HG03571 (cell line): Measurements from ENCODE around the gene SYT8.

Experiments used
- ATAC-seq: cut with Tn5 transposase; IDR thresholded peaks from one replicate; pipeline ENCODE4 v1.9.1; 2021; ENCODE audit not compliant: unreplicated experiment

The SYT8 gene

GRCh38 chr11:1817511-1817910, 17.3 kb upstream of the SYT8 start:
- ATAC-seq = no peak

DNA sequence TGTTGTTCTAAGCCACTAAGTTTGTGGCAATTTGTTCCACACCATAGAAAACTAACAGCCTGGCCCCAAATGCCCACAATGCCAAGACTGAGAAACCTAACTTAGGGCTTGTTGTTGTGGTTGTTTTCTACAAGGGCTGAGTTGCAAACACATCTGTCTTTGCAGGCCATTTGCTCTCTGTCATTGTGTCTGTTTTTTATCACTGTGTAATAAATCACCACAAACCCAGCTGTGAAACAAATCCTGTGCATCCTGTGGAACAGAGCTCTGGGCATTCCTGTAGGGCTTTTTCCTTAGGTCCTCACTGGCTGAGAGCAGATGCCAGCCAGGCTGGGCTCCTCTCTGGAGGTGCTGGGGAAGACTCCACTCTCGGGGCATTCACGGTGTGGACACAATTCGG, 15.7 kb upstream of the SYT8 start:
- ATAC-seq = no peak

DNA sequence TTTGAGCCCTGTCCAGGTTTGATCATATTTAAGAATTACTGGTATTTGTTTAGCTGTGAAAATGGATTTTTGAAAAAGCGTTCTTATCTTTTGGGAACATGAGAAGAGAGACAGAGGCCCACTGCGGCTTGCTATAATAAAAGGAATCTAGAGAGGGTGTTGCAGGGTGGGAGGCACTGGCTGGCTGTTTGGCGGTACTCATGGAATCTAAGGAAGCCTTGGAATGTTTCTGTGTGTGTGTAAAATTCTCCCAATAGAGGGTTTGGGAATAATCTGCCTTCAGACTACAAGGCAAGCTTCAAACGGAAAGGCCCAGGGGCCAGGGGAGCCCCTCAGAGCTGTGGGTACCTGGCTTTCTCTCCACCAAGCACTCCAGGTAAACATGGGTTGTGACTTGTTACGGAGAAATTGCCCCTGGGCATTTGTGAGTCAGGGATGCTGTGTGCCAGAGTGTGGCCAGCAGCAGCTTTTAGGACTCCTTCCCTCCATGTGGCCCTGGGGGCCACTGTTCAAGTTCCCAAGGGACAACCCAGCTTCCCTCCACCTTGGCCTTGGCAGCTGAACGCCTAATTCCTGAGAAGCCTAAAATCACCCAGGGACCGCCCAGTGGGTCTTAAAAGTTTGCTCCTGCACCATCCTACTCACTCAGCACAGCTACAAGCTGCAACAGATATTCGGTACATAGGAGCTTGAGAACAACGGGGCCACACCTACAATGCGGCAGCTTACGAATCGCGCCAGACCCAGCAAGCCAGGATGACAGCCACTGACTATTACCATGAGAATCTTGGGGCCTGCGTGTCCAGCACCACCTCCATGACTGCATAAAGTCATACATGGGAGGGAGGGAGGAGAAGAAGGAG, 14.1 kb upstream of the SYT8 start:
- no peak for ATAC-seq

GRCh38 chr11:1821562-1821961, 13.2 kb upstream of the SYT8 start:
- ATAC-seq = no peak

DNA sequence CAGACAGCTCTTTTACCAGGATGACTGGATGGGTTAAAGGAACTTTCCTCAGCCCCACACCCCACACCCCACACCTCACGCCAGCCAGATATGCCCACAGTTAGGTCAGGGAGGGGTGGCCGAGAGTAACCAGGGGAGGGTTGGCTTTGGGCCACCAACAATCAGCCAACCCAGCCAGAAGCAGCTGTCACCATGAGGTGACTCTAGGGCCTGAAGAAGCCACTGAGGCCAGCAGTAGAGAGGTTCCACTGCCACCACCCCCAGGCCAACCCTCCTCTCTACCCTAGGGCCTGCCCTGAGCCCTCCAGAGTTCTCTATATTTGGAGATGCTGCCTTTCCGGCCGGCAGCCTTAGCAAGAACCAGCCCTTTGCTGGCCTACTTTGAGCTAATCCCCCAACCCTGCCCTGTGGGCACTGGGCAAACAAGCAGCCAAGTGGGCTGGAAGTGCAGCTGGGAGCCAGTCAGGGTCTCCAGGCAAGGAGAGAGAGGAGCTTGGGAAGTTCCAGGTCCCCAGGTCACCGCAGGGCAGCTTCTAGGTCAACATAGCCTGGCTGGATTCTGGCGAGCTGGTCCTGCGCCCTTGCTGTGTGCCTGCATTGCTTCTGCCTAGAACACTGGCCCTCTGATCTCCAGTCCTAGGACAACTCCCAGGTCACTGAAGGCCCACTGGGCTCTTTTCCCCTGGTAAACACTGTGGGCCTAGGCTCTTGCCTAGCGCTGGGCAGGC, 12.0 kb upstream of the SYT8 start:
- ATAC-seq = no peak

- no peak for ATAC-seq
Measured at GRCh38 chr11:1823376-1824220, 11.2 kb upstream of the SYT8 start.

GRCh38 chr11:1824221-1825038, 10.4 kb upstream of the SYT8 start:
- no peak for ATAC-seq

GRCh38 chr11:1825039-1825740, 9.6 kb upstream of the SYT8 start:
- no peak for ATAC-seq

GRCh38 chr11:1825785-1826451, 8.9 kb upstream of the SYT8 start:
- ATAC-seq = no peak

DNA sequence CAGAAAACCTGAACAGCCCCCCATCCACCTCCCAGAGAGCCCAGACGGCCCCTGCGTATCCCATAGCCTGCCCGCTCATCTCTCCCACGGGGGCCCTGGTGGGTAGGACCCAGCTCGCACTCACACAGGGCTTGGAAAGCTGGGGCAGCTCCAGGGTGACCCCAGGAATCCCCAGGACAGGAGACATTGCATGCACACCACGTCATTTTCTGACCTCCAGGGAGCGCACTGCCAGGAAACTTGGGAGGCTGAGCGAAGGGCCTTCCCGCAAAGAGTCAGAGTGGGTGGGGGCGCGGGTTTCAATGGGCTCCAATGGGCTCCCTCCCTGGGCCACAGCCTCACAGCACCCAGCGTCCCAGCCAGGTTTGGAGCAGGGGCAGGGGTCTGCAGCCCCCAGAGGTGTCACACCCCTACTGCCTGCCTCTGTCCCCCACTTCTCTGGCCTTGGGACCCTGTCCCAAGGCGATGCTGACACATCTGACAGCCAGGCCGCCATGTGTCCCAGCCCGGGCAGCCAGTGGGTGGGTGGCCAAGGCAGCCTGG, 8.2 kb upstream of the SYT8 start:
- ATAC-seq = no peak

- ATAC-seq = no peak
Measured at GRCh38 chr11:1827095-1827813, 7.5 kb upstream of the SYT8 start.

DNA sequence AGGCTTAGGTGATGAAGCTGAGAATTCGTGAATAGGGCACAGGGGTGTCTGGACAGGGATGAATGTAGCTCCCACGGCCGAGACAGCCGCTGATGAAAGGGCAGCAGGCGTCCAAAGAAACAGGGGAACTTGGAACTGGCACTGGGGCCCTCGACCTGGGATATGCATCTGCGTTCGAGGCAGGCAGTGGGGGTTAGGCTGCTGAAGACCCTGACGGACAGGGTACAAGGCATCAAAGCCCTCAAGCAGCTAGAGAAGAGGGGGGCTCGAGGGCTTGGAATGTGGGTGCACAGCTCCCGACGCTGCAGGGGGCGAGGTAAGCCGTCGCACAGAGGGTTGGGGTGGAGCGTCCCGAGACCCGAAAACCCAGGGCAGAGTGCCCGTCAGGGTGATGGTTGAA, 6.9 kb upstream of the SYT8 start:
- ATAC-seq = no peak

DNA sequence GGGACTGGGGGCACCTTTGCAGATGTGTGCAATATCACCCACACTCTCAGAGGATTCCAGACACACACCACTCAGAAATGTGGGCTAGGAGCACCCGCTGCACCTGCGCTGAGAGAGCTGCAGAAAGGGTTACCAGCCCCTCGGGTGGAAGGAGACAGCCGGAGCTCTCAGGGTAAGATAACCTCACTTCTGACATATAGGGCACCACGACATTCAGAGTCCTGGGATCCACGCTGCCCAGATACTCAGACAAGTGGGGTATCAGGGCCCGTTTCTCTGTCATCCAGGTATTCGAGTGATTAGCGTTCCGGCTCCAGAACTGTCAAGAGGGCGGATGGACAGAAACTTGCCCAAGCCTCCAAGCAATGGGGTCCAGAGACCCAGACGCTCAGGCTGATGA, 6.2 kb upstream of the SYT8 start:
- no peak for ATAC-seq

- no peak for ATAC-seq
Measured at GRCh38 chr11:1829039-1829820, 5.6 kb upstream of the SYT8 start.

DNA sequence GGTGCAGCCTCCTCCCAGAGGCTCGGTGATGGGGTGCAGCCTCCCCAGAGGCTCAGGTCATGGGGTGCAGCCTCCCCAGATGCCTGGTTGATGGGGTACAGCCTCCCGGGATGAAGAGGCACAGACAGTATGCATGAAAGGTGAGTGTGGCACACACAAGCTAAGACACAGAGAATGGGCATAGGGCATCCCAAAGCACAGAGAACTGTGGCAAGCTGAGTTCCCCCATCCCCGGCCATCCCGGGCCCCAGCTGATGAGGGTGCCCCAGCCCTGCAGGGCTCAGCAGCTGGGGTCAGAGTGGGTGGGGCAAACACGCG, 4.8 kb upstream of the SYT8 start:
- ATAC-seq = no peak

DNA sequence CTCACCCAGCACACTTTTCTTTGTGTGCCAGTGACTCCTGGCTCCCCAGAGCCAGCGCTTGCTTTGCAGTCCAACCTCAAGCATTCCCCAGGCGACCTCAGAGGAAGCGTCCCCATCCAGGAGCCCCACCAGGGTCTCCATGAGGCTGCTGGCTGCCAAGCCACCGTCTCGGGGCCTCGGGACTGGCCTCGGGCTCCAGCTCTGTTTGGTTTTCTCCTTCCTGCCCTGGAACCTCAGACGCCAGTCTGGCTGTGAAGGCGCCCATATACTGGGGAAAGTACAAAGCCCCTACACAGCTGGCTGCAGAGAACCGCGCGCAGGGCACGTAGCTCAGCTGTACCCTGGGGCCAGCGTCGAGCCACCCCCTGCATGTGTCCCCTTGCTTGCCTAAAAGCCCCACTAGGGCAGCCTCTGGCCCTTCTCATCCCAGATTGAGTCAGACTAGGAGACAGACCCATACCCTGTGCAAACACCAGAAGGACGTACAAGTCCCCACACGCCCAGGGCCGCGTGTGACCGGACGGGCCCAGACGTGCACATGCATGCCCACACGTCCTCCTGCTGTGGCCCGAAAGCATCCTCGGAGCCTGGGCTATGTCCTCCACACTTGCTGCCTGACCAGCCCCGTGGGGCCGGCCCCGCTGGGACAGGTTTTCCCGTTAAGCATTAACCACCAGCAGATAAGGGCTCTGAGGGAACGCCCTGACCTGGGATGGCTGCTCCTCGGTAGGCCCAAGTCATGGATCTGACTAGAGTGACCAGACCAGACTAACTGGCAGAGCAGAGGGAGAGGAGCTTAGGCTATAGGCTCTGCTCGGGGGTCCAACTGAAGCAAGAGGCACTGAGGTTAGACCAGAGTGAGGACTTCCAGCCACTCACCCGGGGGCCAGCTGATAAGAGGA, 4.2 kb upstream of the SYT8 start:
- ATAC-seq = no peak
